Measurements from ENCODE around the gene METRNL.

Gene METRNL

GRCh38 chr17:83050651-83051395, 28.6 kb upstream of the METRNL start:
- H3K9me2 ChIP-seq (ENCODE audit: low read depth, low read length): no peaks in the 10 kb centered on the region
- H3K36me3 ChIP-seq (ENCODE audit: insufficient read depth, low read length): peaks cover 12% of the 10 kb centered on the region
- H3K4me3 ChIP-seq (ENCODE audit: low read depth, low read length, poor library complexity, severe bottlenecking): peak overlapping the region; percentile 62
- H3F3A ChIP-seq (ENCODE audit: insufficient read depth, low read length): peaks cover 4% of the 10 kb centered on the region; the same call in 1 of the 2 replicates
- peak overlapping the region; percentile 72 for H3K4me2 ChIP-seq (ENCODE audit: low read length)
- no peaks in the 10 kb centered on the region for H3K79me2 ChIP-seq (ENCODE audit: insufficient read depth, low read length)
- no peak for TF ChIP-seq EZH2 (IDR thresholded peaks at IDR 0.05; ENCODE audit: borderline replicate concordance, low read length)
- TF ChIP-seq CTCF (IDR thresholded peaks at IDR 0.05; ENCODE audit: low read length): no peak
- H4K20me1 ChIP-seq (ENCODE audit: insufficient read depth, low read length): no peaks in the 10 kb centered on the region
- H3K27me3 ChIP-seq (ENCODE audit: insufficient read depth, low read length): no peaks in the 10 kb centered on the region
- no peak overlapping the region for H2AFZ ChIP-seq (ENCODE audit: low read length)
- H3K9ac ChIP-seq (ENCODE audit: low read length): peak overlapping the region; percentile 65
- no peaks in the 10 kb centered on the region for H3K9me3 ChIP-seq (ENCODE audit: low read length)
- H3K27ac ChIP-seq (ENCODE audit: low read depth, low read length, poor library complexity, severe bottlenecking): peak overlapping the region; percentile 86
- peaks cover 43% of the 10 kb centered on the region for H3K4me1 ChIP-seq (ENCODE audit: insufficient read depth, low read length, severe bottlenecking)

GRCh38 chr17:83051396-83052240, 27.8 kb upstream of the METRNL start:
- peak overlapping the region; percentile 71 for H3K9ac ChIP-seq (ENCODE audit: low read length)
- H3K27ac ChIP-seq (ENCODE audit: low read depth, low read length, poor library complexity, severe bottlenecking): peak overlapping the region; percentile 86
- H3K9me2 ChIP-seq (ENCODE audit: low read depth, low read length): no peaks in the 10 kb centered on the region
- no peaks in the 10 kb centered on the region for H4K20me1 ChIP-seq (ENCODE audit: insufficient read depth, low read length)
- peaks cover 43% of the 10 kb centered on the region for H3K4me1 ChIP-seq (ENCODE audit: insufficient read depth, low read length, severe bottlenecking)
- no peaks in the 10 kb centered on the region for H3K79me2 ChIP-seq (ENCODE audit: insufficient read depth, low read length)
- H3K9me3 ChIP-seq (ENCODE audit: low read length): no peaks in the 10 kb centered on the region
- peak overlapping the region; percentile 62 for H3K4me3 ChIP-seq (ENCODE audit: low read depth, low read length, poor library complexity, severe bottlenecking)
- peak overlapping the region; percentile 72 for H3K4me2 ChIP-seq (ENCODE audit: low read length)
- H3F3A ChIP-seq (ENCODE audit: insufficient read depth, low read length): peaks cover 4% of the 10 kb centered on the region; the same call in 1 of the 2 replicates
- H3K36me3 ChIP-seq (ENCODE audit: insufficient read depth, low read length): peaks cover 7% of the 10 kb centered on the region
- H3K27me3 ChIP-seq (ENCODE audit: insufficient read depth, low read length): no peaks in the 10 kb centered on the region
- TF ChIP-seq EZH2 (IDR thresholded peaks at IDR 0.05; ENCODE audit: borderline replicate concordance, low read length): no peak
- no peak for TF ChIP-seq CTCF (IDR thresholded peaks at IDR 0.05; ENCODE audit: low read length)
- H2AFZ ChIP-seq (ENCODE audit: low read length): no peak overlapping the region

- Histone ChIP-seq H3K4me1 (ENCODE audit: insufficient read depth, low read length, severe bottlenecking) (peaks cover 43% of the 10 kb centered on the region), H2AFZ (ENCODE audit: low read length) (no peak overlapping the region), H3K9me2 (ENCODE audit: low read depth, low read length) (no peaks in the 10 kb centered on the region), H3K27me3 (ENCODE audit: insufficient read depth, low read length) (no peaks in the 10 kb centered on the region), H4K20me1 (ENCODE audit: insufficient read depth, low read length) (no peaks in the 10 kb centered on the region), H3K27ac (ENCODE audit: low read depth, low read length, poor library complexity, severe bottlenecking) (peak overlapping the region; percentile 18), H3K4me2 (ENCODE audit: low read length) (peak overlapping the region; percentile 70), H3F3A (ENCODE audit: insufficient read depth, low read length) (peaks cover 4% of the 10 kb centered on the region; the same call in 1 of the 2 replicates), H3K4me3 (ENCODE audit: low read depth, low read length, poor library complexity, severe bottlenecking) (peak overlapping the region; percentile 58), H3K9me3 (ENCODE audit: low read length) (no peaks in the 10 kb centered on the region), H3K79me2 (ENCODE audit: insufficient read depth, low read length) (no peaks in the 10 kb centered on the region), H3K9ac (ENCODE audit: low read length) (peak overlapping the region; percentile 71), H3K36me3 (ENCODE audit: insufficient read depth, low read length) (peaks cover 1% of the 10 kb centered on the region; the same call in 1 of the 2 replicates)
- TF ChIP-seq EZH2 (IDR thresholded peaks at IDR 0.05; ENCODE audit: borderline replicate concordance, low read length) (no peak), CTCF (IDR thresholded peaks at IDR 0.05; ENCODE audit: low read length) (no peak)
Observed at GRCh38 chr17:83052241-83052564, 27.2 kb upstream of the METRNL start.

Measured in OCI-LY1 (cell line).